ENCODE data around the gene GAD2. TPM values are rescaled to one million over a fixed set of nuclear protein-coding genes. Genes with fewer than 3 reads are reported as not detected.

The GAD2 gene
- total RNA-seq, 2 experiments from 2014 or later, result not detected

GRCh38 chr10:26232174-26232573, 15.6 kb downstream of the GAD2 start:
- Histone ChIP-seq H3K9me2 (ENCODE audit: insufficient read depth, low read length) (no peaks in the 10 kb centered on the region), H3K79me2 (ENCODE audit: insufficient read depth, low read depth, low read length) (no peaks in the 10 kb centered on the region), H3K36me3 (ENCODE audit: insufficient read depth, low read length) (no peaks in the 10 kb centered on the region), H3K4me3 (ENCODE audit: low read depth, low read length, poor library complexity, severe bottlenecking) (no peak overlapping the region), H4K20me1 (ENCODE audit: insufficient read depth, low read length) (no peaks in the 10 kb centered on the region), H2AFZ (ENCODE audit: low read length) (peak overlapping the region; percentile 40; the same call in 1 of the 2 replicates), H3K9me3 (ENCODE audit: low read length) (no peaks in the 10 kb centered on the region), H3K4me1 (ENCODE audit: insufficient read depth, low read length, poor library complexity, severe bottlenecking) (peaks cover 3% of the 10 kb centered on the region), H3K4me2 (ENCODE audit: low read length) (no peak overlapping the region), H3K27ac (ENCODE audit: low read depth, low read length, poor library complexity, severe bottlenecking) (no peak overlapping the region)
- ChIA-PET CTCF (ENCODE audit: unreplicated experiment) (no interaction called here), POLR2A (interaction anchor here (0.6 to 1.7 kb wide), 3 partner anchors 10 to 1666 kb away, joined by 4 to 10 read pairs (median 4); no protein-coding TSS in a partner anchor)
- BruUV-seq (replicated peaks), result no TSS peak
- TF ChIP-seq EZH2phosphoT487 (IDR thresholded peaks at IDR 0.05; ENCODE audit: borderline replicate concordance, low read depth, low read length) (no peak), CTCF (conservative IDR thresholded peaks at IDR 0.05; ENCODE audit: low read length) (no peak)
- intact Hi-C loops (cut with micrococcal nuclease; ENCODE audit: unreplicated experiment), result no loop called here
- DNase-seq (ENCODE audit: low spot score), result no peak

- POLR2A ChIA-PET, result no interaction called here
- Histone ChIP-seq H3K27ac (ENCODE audit: low read depth, low read length, poor library complexity, severe bottlenecking) (no peak overlapping the region), H3K79me2 (ENCODE audit: insufficient read depth, low read depth, low read length) (no peaks in the 10 kb centered on the region), H3K4me2 (ENCODE audit: low read length) (no peak overlapping the region), H2AFZ (ENCODE audit: low read length) (no peak overlapping the region), H4K20me1 (ENCODE audit: insufficient read depth, low read length) (no peaks in the 10 kb centered on the region), H3K36me3 (ENCODE audit: insufficient read depth, low read length) (no peaks in the 10 kb centered on the region), H3K9me3 (ENCODE audit: low read length) (no peaks in the 10 kb centered on the region), H3K4me1 (ENCODE audit: insufficient read depth, low read length, poor library complexity, severe bottlenecking) (peaks cover 3% of the 10 kb centered on the region), H3K4me3 (ENCODE audit: low read depth, low read length, poor library complexity, severe bottlenecking) (no peak overlapping the region), H3K9me2 (ENCODE audit: insufficient read depth, low read length) (no peaks in the 10 kb centered on the region)
- no peak for TF ChIP-seq CTCF (conservative IDR thresholded peaks at IDR 0.05; ENCODE audit: low read length)
- DNase-seq (ENCODE audit: low spot score), result no peak
- no TSS peak for BruUV-seq (replicated peaks)
- CTCF ChIA-PET (ENCODE audit: unreplicated experiment), result interaction anchor here (0.6 kb wide), 1 partner anchor 44 kb away, joined by 3 read pairs; no protein-coding TSS in a partner anchor
- intact Hi-C loops (cut with micrococcal nuclease; ENCODE audit: unreplicated experiment), result no loop called here
Observed at GRCh38 chr10:26235761-26236160, 19.2 kb downstream of the GAD2 start.

DNA sequence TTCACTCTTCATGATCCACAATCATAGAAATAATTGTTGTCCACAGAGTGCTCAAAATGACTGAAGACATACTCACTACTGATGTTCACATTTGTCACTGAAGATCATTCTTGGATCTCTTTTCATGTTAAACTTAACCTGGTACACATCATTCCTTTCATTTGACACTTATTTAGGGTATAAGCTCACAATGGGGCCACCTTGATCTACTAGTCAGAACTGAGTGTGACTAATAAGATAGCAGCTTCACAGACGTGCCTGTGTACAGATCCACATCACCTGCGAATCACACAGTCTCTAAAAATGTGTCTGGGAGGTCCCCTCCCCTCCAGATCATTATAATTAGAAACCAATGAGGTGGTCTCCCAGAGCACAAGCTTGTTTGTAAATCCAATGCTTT, 21.8 kb downstream of the GAD2 start:
- BruUV-seq (replicated peaks), result no TSS peak
- Histone ChIP-seq H3K4me1 (ENCODE audit: insufficient read depth, low read length, poor library complexity, severe bottlenecking) (no peaks in the 10 kb centered on the region), H4K20me1 (ENCODE audit: insufficient read depth, low read length) (no peaks in the 10 kb centered on the region), H3K79me2 (ENCODE audit: insufficient read depth, low read depth, low read length) (no peaks in the 10 kb centered on the region), H3K4me3 (ENCODE audit: low read depth, low read length, poor library complexity, severe bottlenecking) (no peak overlapping the region), H3K9me3 (ENCODE audit: low read length) (no peaks in the 10 kb centered on the region), H2AFZ (ENCODE audit: low read length) (no peak overlapping the region), H3K4me2 (ENCODE audit: low read length) (no peak overlapping the region), H3K9me2 (ENCODE audit: insufficient read depth, low read length) (no peaks in the 10 kb centered on the region), H3K36me3 (ENCODE audit: insufficient read depth, low read length) (no peaks in the 10 kb centered on the region), H3K27ac (ENCODE audit: low read depth, low read length, poor library complexity, severe bottlenecking) (no peak overlapping the region)
- DNase-seq (ENCODE audit: low spot score), result no peak
- intact Hi-C loops (cut with micrococcal nuclease; ENCODE audit: unreplicated experiment), result no loop called here
- ChIA-PET POLR2A (interaction anchor here (0.6 to 1.5 kb wide), 5 partner anchors 13 to 844 kb away, joined by 3 to 7 read pairs (median 3); no protein-coding TSS in a partner anchor), CTCF (ENCODE audit: unreplicated experiment) (no interaction called here)
- TF ChIP-seq CTCF (conservative IDR thresholded peaks at IDR 0.05; ENCODE audit: low read length) (no peak), EZH2phosphoT487 (IDR thresholded peaks at IDR 0.05; ENCODE audit: borderline replicate concordance, low read depth, low read length) (no peak)

All from OCI-LY7 (cell line).